ENCODE data around the gene TINAGL1.

The TINAGL1 gene

GRCh38 chr1:31552489-31552888 is 23.8 kb upstream of the TINAGL1 start:
- Histone ChIP-seq H3K9me3 (ENCODE audit: insufficient read depth, low read length) (no peaks in the 10 kb centered on the region), H3K9ac (ENCODE audit: low read length) (no peak overlapping the region), H3K4me1 (ENCODE audit: low read length) (peaks cover 16% of the 10 kb centered on the region), H3K79me2 (ENCODE audit: low read length) (no peaks in the 10 kb centered on the region), H4K20me1 (ENCODE audit: insufficient read depth, low read length) (no peaks in the 10 kb centered on the region), H3K27me3 (ENCODE audit: low read depth, low read length) (no peaks in the 10 kb centered on the region), H3K27ac (ENCODE audit: low read length) (no peak overlapping the region), H3K4me3 (ENCODE audit: low read length) (no peak overlapping the region), H2AFZ (ENCODE audit: low read depth, low read length) (no peak overlapping the region), H3K36me3 (replicated peaks; ENCODE audit: low read depth, low read length) (no peaks in the 10 kb centered on the region), H3K4me2 (ENCODE audit: low read length) (no peak overlapping the region)
- TF ChIP-seq CTCF (IDR thresholded peaks at IDR 0.05; ENCODE audit: low read depth, low read length) (no peak), EZH2phosphoT487 (IDR thresholded peaks at IDR 0.05; ENCODE audit: low read depth) (no peak)

- Histone ChIP-seq H3K9me3 (ENCODE audit: insufficient read depth, low read length) (no peaks in the 10 kb centered on the region), H3K27ac (ENCODE audit: low read length) (no peak overlapping the region), H2AFZ (ENCODE audit: low read depth, low read length) (no peak overlapping the region), H3K79me2 (ENCODE audit: low read length) (no peaks in the 10 kb centered on the region), H3K9ac (ENCODE audit: low read length) (no peak overlapping the region), H4K20me1 (ENCODE audit: insufficient read depth, low read length) (no peaks in the 10 kb centered on the region), H3K4me1 (ENCODE audit: low read length) (no peaks in the 10 kb centered on the region), H3K36me3 (replicated peaks; ENCODE audit: low read depth, low read length) (no peaks in the 10 kb centered on the region), H3K4me2 (ENCODE audit: low read length) (no peak overlapping the region), H3K4me3 (ENCODE audit: low read length) (no peak overlapping the region), H3K27me3 (ENCODE audit: low read depth, low read length) (no peaks in the 10 kb centered on the region)
- TF ChIP-seq EZH2phosphoT487 (IDR thresholded peaks at IDR 0.05; ENCODE audit: low read depth): no peak
- no peak for TF ChIP-seq CTCF (IDR thresholded peaks at IDR 0.05; ENCODE audit: low read depth, low read length)
Observed at GRCh38 chr1:31556481-31557006, 19.8 kb upstream of the TINAGL1 start.

- TF ChIP-seq EZH2phosphoT487 (IDR thresholded peaks at IDR 0.05; ENCODE audit: low read depth): no peak
- TF ChIP-seq CTCF (IDR thresholded peaks at IDR 0.05; ENCODE audit: low read depth, low read length): no peak
- Histone ChIP-seq H3K4me3 (ENCODE audit: low read length) (no peak overlapping the region), H3K27me3 (ENCODE audit: low read depth, low read length) (no peaks in the 10 kb centered on the region), H3K27ac (ENCODE audit: low read length) (no peak overlapping the region), H4K20me1 (ENCODE audit: insufficient read depth, low read length) (no peaks in the 10 kb centered on the region), H3K4me2 (ENCODE audit: low read length) (no peak overlapping the region), H3K4me1 (ENCODE audit: low read length) (no peaks in the 10 kb centered on the region), H3K36me3 (replicated peaks; ENCODE audit: low read depth, low read length) (no peaks in the 10 kb centered on the region), H2AFZ (ENCODE audit: low read depth, low read length) (no peak overlapping the region), H3K9ac (ENCODE audit: low read length) (no peak overlapping the region), H3K79me2 (ENCODE audit: low read length) (no peaks in the 10 kb centered on the region), H3K9me3 (ENCODE audit: insufficient read depth, low read length) (no peaks in the 10 kb centered on the region)
Observed at GRCh38 chr1:31559715-31560114, 16.6 kb upstream of the TINAGL1 start.

- H3K79me2 ChIP-seq (ENCODE audit: low read length): no peaks in the 10 kb centered on the region
- no peak overlapping the region for H3K9ac ChIP-seq (ENCODE audit: low read length)
- H3K36me3 ChIP-seq (replicated peaks; ENCODE audit: low read depth, low read length): no peaks in the 10 kb centered on the region
- no peak overlapping the region for H3K27ac ChIP-seq (ENCODE audit: low read length)
- no peaks in the 10 kb centered on the region for H4K20me1 ChIP-seq (ENCODE audit: insufficient read depth, low read length)
- TF ChIP-seq EZH2phosphoT487 (IDR thresholded peaks at IDR 0.05; ENCODE audit: low read depth): no peak
- no peak for TF ChIP-seq CTCF (IDR thresholded peaks at IDR 0.05; ENCODE audit: low read depth, low read length)
- no peak overlapping the region for H3K4me3 ChIP-seq (ENCODE audit: low read length)
- H3K4me2 ChIP-seq (ENCODE audit: low read length): no peak overlapping the region
- H2AFZ ChIP-seq (ENCODE audit: low read depth, low read length): no peak overlapping the region
- H3K27me3 ChIP-seq (ENCODE audit: low read depth, low read length): no peaks in the 10 kb centered on the region
- H3K4me1 ChIP-seq (ENCODE audit: low read length): no peaks in the 10 kb centered on the region
- H3K9me3 ChIP-seq (ENCODE audit: insufficient read depth, low read length): no peaks in the 10 kb centered on the region
Observed at GRCh38 chr1:31560394-31560793, 15.9 kb upstream of the TINAGL1 start.
